Measurements from ENCODE around the gene C1orf159. TPM values are rescaled to one million over a fixed set of nuclear protein-coding genes. Genes with fewer than 3 reads are reported as not detected.

The C1orf159 gene
- total and polyA plus RNA-seq, 10 of the 15 experiments (the other 5 are each of a cell fraction or from before 2014, with no cell fraction given) = 0.11 to 23.4 (median 8.0) TPM

DNA sequence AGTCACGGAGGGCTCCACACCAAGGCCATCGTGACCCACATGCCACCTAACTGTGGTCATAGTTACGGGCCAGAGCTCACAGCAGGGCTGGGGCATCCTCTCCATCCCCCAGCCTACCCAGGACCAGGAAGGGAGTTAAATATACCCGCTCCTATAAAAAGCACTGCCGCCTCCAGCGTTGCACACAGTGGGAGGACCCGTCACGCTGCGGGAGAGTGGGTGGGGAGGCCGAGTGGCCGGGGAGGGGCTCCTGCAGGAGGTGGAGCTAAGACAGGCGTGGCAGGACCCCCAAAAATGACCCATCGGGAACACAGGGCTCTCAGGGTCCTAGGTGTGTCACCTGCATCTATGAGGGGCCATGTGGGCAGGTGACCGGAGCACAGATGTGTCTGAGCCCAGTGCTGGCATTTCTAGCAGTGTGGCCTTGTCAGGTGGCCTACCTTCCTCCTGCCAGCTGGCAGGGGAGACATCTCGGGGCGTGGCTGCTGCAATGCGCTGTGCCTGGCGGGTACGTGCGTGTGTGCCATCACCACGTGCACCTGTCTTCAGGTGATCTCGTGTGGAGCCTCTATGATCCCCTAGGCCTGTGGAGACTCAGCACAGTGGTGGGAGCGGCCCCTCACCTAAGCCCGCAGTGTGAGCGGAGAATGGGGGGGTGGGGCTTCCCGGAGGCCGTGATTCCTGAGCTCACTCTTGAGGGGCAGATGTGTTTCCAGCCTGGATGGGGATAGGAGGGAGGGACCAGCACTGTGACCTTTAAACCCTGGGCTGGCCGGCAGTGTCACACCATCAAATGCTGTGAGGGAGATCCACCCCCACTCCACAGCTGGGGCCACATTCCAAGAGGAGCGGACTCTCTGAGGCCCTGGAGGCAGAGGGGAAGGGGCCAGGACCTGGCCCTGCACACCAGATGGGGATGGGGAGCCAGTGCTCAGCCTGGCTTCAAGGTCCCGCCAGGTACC is 78.2 kb downstream of the C1orf159 start:
- DNase-seq (ENCODE audit: low read depth, low spot score) = no peak

More for the DNA sequence above, 78.2 kb downstream of the C1orf159 start:
- CTCF ChIA-PET = interaction anchor here (0.7 to 3.3 kb wide), 4 partner anchors 21 to 26 kb away, joined by 3 to 29 read pairs (median 4); partner anchors contain the start of gene ISG15
- Histone ChIP-seq H4K20me1 (ENCODE audit: control insufficient read depth, insufficient read depth) (no peaks in the 10 kb centered on the region), H3K79me2 (ENCODE audit: control insufficient read depth, insufficient read depth, low read length) (no peaks in the 10 kb centered on the region), H3K36me3 (ENCODE audit: control insufficient read depth in 2 of 2, insufficient read depth in 2 of 2, low read length in 1 of 2) (no peaks in the 10 kb centered on the region; a peak in 2 of 4 replicates), H3K9me3 (replicated peaks; ENCODE audit: control insufficient read depth, insufficient read depth, low read length) (no peaks in the 10 kb centered on the region), H3K27ac (ENCODE audit: control insufficient read depth, insufficient read depth) (no peak overlapping the region), H3K4me2 (ENCODE audit: control insufficient read depth, insufficient read depth) (no peak overlapping the region; the same call in 1 of the 2 replicates), H3K9ac (ENCODE audit: control insufficient read depth, insufficient read depth, low read length) (no peak overlapping the region), H3K4me3 (no peak overlapping the region), H3K4me1 (ENCODE audit: control insufficient read depth, insufficient read depth, low read length) (peaks cover 30% of the 10 kb centered on the region), H3K27me3 (replicated peaks in 1 of 2; ENCODE audit: control insufficient read depth in 2 of 2, insufficient read depth in 2 of 2, low read length in 1 of 2) (no peaks in the 10 kb centered on the region), H2AFZ (ENCODE audit: control insufficient read depth, low read depth, low read length) (no peak overlapping the region)
- TF ChIP-seq TAF1 (IDR thresholded peaks at IDR 0.05; ENCODE audit: borderline replicate concordance, low read depth, low read length) (no peak), EED (IDR thresholded peaks at IDR 0.05; ENCODE audit: low read depth) (no peak), MTA3 (IDR thresholded peaks at IDR 0.05; ENCODE audit: borderline replicate concordance, low read length) (no peak), NR2C1 (IDR thresholded peaks at IDR 0.05) (no peak), ZNF622 (IDR thresholded peaks at IDR 0.05) (no peak), MYB (IDR thresholded peaks at IDR 0.05; ENCODE audit: borderline replicate concordance, low read depth, low read length) (no peak), SMC3 (IDR thresholded peaks at IDR 0.05; ENCODE audit: borderline replicate concordance, low read length) (no peak), CEBPB (IDR thresholded peaks at IDR 0.05; ENCODE audit: borderline replicate concordance in 1 of 2, low read depth in 2 of 2, low read length in 2 of 2) (no peak), HDAC6 (IDR thresholded peaks at IDR 0.05; ENCODE audit: unreplicated experiment) (no peak), ASH2L (IDR thresholded peaks at IDR 0.05; ENCODE audit: borderline replicate concordance, low read depth) (no peak), GABPA (IDR thresholded peaks at IDR 0.05; ENCODE audit: low read depth) (no peak), RAD21 (IDR thresholded peaks at IDR 0.05; ENCODE audit: insufficient read depth, low read depth, low read length) (no peak), SMARCA5 (IDR thresholded peaks at IDR 0.05) (no peak), NR2F1 (conservative IDR thresholded peaks at IDR 0.05) (no peak), SUPT20H (IDR thresholded peaks at IDR 0.05; ENCODE audit: borderline replicate concordance, control insufficient read depth, low read depth, low read length) (no peak), ZSCAN29 (IDR thresholded peaks at IDR 0.05) (no peak)
- TF ChIP-seq, protein P1, sequence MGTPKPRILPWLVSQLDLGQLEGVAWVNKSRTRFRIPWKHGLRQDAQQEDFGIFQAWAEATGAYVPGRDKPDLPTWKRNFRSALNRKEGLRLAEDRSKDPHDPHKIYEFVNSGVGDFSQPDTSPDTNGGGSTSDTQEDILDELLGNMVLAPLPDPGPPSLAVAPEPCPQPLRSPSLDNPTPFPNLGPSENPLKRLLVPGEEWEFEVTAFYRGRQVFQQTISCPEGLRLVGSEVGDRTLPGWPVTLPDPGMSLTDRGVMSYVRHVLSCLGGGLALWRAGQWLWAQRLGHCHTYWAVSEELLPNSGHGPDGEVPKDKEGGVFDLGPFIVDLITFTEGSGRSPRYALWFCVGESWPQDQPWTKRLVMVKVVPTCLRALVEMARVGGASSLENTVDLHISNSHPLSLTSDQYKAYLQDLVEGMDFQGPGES (IDR thresholded peaks at IDR 0.05) = no peak
- TF ChIP-seq, protein P2, sequence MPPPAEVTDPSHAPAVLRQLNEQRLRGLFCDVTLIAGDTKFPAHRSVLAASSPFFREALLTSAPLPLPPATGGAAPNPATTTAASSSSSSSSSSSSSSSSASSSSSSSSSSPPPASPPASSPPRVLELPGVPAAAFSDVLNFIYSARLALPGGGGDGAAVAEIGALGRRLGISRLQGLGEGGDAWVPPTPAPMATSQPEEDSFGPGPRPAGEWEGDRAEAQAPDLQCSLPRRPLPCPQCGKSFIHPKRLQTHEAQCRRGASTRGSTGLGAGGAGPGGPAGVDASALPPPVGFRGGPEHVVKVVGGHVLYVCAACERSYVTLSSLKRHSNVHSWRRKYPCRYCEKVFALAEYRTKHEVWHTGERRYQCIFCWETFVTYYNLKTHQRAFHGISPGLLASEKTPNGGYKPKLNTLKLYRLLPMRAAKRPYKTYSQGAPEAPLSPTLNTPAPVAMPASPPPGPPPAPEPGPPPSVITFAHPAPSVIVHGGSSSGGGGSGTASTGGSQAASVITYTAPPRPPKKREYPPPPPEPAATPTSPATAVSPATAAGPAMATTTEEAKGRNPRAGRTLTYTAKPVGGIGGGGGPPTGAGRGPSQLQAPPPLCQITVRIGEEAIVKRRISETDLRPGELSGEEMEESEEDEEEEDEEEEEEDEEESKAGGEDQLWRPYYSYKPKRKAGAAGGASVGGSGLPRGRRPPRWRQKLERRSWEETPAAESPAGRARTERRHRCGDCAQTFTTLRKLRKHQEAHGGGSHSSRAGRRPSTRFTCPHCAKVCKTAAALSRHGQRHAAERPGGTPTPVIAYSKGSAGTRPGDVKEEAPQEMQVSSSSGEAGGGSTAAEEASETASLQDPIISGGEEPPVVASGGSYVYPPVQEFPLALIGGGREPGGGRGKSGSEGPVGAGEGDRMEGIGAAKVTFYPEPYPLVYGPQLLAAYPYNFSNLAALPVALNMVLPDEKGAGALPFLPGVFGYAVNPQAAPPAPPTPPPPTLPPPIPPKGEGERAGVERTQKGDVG (CRISPR knock-in tag; IDR thresholded peaks at IDR 0.05) = no peak
- in situ Hi-C loops (cut with MboI) = no loop called here
- ATAC-seq = no peak
- WGBS (ENCODE audit: insufficient coverage, insufficient replicate concordance, low lambda C conversion rate, missing lambda C conversion rate) = 58% methylated on average over 30 of the region's 30 CpGs
- RAD21 ChIA-PET (ENCODE audit: unreplicated experiment) = interaction anchor here (1.2 to 3.5 kb wide), 3 partner anchors 18 to 26 kb away, joined by 4 to 26 read pairs (median 6); no protein-coding TSS in a partner anchor
- FAIRE-seq = no peak
- intact Hi-C loops (cut with micrococcal nuclease; ENCODE audit: unreplicated experiment) = no loop called here
- SMC1A ChIA-PET (ENCODE audit: uncharacterized antibody, unreplicated experiment) = interaction anchor here (0.9 kb wide), 1 partner anchor 25 kb away, joined by 4 read pairs; the partner anchor contains the start of gene ISG15
- no TSS peak for BruUV-seq (replicated peaks)
- POLR2A ChIA-PET = interaction anchor here (0.6 to 2.0 kb wide), 4 partner anchors 23 to 203 kb away, joined by 3 to 7 read pairs (median 4); partner anchors contain the start of gene ISG15

All from GM12878 (cell line).